GM18511 (cell line): ENCODE measurements around the gene RCOR3.
"Not testable (repeated sequence)": the region's sequence is repeated elsewhere in the genome, so short reads cannot be mapped to it uniquely, and the experiment has no call there.

Experiments used
- ATAC-seq: cut with Tn5 transposase; IDR thresholded peaks from one replicate; pipeline ENCODE4 v1.9.1; 2021; ENCODE audit warnings: mild to moderate bottlenecking, moderate library complexity; ENCODE audit not compliant: unreplicated experiment

RCOR3 gene

DNA sequence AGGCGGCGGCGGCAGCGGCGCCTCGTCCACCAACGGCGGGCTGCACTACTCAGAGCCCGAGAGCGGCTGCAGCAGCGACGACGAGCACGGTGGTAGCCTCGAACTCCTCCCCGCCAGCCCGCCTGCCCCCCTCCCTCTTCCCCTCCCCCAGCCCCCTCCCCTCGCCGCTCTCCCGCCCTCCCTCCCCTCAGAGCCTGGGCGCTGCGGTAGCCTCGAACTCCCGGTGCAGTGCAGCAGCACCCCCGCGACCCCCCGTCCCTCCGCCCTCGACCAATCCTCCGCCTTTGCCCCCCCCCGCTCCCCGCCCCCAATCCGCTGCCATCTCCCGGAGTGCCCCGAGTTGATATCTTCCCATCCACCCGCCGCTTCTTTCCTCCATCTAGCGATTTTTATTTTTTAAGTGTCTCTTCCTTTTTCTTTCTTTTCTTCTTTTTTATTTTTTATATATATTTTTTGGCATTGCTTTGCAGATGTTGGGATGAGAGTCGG lies 516 bp downstream of the RCOR3 start:
- ATAC-seq = peak; percentile 14

DNA sequence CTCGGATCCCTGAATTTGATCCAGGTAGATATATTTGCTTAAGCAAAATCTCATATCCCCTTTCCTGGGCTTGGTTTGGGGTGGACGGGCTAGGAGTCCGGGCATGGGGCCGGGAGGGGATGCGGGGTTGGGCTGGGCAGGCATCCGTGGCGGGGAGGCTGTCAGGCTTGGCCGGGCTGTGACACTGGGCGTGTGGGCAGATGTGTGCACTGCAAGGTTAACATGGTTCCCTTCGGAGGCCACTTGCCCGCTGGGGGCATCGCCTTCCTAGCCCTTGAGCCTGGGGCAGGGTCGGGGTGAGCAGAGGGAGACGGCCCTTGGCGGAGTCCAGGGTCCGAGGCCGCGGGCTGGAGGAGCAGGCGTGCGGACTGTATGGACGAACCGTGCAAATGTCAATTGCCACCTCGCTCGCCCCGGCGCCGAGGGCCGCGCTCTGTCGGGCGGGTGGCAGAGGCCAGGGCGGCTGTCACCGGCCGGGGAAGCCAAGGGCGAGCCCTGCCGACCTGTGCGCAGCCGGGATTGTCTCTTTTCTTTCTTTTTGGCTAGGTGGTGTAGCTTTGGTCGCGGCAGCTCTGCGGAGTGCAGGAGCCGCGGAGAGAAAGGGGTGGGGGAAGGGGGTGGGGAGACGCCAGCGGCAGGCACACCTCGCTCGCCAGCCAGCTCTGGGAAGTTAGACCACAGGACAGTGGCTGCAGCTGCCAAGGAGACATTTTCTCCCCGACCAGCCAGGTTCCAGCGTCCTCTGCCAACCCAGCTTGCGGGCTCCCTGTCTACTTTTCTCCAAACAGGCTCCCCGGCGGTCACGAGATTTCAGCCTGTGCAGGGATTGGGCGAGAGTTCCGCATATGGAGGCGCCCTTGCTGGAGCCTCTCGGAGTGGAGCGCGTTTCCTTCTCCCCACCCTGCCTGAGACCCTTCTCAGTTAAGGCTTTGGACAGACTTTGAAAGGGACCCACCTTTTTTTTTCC lies 1.3 kb downstream of the RCOR3 start:
- ATAC-seq = peak; percentile 46

DNA sequence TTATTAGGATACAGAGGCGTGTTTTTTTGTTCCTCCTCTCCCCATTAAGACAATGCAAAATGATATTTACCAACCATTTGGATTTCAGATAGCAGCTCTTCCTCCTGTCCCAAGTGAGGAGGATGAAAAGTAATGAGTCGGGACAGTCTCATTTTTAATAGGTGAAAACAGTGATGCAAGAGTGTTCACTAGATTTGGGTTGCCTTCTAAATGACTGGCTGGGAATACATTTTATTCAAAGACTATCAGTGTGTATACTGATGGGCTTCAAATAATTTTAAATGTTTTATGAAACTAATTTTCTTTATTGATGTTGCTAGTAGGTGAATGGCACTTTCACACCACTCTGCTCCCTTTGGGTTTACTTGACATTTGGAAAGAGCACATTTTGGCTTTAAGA lies 2.1 kb downstream of the RCOR3 start:
- ATAC-seq = no peak

DNA sequence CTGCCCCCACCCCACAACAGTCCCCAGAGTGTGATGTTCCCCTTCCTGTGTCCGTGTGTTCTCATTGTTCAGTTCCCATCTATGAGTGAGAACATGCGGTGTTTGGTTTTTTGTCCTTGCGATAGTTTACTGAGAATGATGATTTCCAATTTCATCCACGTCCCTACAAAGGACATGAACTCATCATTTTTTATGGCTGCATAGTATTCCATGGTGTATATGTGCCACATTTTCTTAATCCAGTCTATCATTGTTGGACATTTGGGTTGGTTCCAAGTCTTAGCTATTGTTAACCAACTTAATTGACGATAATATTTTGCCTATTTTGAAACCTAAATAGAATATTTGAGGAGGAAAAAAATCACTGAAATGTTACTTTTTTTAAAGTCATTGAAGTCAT lies 3.9 kb downstream of the RCOR3 start:
- not testable (repeated sequence) for ATAC-seq

DNA sequence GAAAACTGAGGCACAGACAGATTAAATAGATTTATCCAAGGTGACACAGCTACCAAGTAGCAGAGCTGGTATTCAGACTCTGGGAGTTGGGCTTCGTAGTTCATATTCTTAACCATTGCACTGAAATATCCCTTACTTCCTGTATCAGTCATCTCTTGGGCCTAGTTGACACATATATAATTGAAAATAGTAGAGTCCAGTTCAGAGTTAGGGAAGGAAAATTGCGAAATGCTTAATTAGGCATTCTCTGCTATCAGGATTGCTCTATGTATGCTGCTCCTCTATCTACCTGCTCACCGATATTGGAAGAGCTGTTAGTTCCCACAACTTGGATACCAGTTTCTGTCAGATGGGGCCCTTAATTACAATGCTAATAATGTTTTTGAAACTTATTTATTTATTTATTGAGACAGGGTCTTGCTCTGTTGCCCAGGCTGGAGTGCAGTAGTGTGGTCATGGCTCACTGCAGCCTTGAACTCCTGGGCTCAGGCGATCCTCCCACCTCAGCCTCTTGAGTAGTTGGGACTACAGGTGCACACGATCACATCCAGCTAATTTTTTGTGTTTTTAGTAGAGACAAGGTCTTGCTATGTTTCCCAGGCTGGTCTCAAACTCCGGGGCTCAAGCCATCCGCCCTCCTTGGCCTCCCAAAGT lies 8.2 kb downstream of the RCOR3 start:
- ATAC-seq = no peak

DNA sequence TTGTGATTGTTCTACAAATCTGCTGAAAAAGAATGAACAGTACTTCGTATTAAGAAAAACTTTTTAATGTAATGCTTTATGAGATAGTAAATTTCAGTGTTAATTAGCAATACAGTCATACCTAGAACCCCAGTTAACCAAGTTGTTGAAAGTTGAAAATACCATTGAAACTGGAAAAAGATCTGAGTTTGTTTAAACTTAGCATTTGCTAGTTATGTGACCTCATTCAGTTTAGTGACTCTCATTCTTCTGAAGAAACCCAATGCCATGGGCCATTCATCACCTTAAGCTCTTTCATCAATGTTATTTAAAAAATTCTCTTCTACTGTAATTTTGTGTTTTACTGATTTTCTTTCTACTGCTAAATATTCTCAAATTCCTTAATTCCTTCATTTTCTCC lies 20.2 kb downstream of the RCOR3 start:
- no peak for ATAC-seq

DNA sequence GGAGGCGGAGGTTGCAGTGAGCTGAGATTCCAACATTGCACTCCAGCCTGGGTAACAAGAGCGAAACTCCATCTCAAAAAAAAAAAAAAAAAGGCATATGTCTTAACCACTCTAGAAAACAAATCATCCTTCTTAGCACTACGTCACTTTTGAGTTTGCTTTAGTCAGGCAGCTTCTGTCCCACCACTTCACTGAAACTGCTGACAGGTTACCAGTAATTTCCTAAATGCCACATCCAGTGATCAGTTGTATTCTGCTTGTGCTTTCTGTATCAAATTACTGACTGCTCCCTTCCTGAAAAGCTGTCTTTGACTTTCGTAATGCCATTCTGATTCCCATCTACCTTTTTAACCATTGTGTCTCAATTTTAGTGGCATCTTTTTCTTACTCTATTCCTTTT lies 21.7 kb downstream of the RCOR3 start:
- ATAC-seq = no peak

DNA sequence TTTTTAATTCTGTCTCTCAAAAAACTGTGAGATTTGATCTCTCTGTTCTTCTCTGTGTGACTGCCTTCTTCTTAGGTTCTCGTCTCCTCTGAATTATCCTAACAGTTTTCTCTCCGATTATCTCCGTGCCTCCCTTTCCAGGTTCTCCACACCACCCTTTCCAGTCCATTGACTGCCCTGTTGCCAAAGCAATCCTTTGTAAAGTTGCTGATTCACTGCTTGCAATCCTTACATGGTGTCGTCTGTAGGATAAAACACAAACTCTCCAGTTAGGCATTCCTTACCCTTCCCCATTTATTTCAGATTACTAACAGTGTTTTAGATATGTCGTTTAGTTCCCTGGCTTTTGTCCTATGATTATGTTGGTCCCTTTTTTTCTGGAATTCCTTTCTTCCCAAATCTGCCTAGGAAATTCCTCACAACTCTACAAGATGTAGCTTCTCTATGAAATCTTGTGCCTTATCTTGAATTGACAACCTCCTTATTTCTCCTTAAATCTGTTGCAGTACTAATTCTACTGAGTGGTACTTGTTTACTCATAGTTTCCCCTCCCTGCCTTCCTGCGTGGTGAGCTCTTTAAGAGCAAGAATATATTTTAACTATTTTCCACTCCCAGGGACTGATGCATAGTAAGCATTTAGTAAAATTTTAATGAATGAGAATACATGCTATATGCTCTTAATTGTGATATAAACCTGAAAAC lies 22.3 kb downstream of the RCOR3 start:
- no peak for ATAC-seq

DNA sequence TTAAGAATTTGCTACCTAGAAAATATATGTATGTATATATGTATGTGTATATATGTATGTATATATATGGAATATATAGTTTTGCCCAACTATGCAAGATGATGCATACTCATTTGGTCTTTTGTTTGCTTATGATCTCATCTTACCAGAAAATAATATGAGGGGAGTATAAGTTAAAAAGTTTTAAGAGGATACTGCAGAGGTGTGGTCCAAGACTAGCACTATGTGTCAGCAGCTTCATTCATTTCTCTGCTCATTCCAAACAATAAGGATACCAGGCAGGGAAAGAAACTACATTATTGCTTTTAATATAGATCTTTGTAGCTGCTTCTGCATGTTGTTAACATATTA lies 22.8 kb downstream of the RCOR3 start:
- no peak for ATAC-seq

DNA sequence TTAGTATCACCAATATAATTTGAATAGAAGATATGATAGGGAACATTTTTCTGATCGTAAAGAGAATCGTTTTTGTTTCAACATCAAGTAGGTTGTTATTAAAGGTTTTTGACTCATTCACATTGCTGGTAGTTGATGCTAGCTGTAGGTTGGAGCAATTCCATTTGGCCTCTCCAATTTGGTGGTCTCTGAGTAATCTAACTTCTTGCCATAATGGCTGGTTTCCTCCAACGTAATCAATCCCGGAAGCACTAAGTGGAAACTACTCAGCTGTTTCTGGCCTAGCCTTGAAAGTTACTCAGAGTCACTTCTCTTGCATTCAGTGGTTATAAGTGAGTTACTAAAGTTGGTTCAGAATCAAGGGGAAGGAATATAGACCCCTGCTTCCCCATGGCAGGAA lies 26.0 kb downstream of the RCOR3 start:
- no peak for ATAC-seq

DNA sequence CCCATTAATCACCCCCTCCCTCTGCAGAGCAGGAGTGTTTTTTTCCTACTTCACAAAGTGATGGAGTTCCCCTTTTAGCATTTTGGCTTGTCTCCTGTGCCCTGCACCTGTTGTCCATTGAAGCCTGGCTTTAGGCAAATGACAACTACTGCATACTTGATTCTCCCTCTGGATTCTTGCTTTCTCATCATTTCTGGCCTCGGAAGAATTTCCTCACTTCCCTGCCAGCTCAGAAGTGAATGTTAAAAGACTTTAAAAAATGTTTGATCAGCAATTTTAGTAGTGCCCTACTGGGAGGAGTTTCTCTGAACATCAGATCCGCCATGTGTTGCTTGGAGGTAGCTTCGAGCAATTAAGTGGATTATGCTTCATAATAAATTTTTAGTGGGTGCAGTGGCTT lies 28.1 kb downstream of the RCOR3 start:
- ATAC-seq = no peak

DNA sequence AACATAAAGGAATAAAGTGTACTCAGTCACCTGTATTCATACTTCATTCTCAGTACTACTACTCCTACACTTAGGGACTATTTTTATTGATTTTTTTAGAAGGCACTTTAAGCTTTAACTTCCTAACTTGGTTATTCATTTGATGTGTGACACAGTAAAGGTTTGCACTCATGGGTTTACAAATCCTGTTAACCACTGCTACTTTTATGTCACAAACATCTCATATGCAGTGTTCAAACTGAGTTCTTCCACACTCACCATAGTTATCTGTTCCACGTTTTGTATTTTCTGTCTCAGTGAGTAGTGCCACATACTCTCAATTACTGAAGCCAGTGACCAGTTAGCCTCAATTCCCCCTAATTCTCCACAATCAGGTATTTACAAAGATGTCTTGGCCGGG lies 33.2 kb downstream of the RCOR3 start:
- ATAC-seq = no peak

DNA sequence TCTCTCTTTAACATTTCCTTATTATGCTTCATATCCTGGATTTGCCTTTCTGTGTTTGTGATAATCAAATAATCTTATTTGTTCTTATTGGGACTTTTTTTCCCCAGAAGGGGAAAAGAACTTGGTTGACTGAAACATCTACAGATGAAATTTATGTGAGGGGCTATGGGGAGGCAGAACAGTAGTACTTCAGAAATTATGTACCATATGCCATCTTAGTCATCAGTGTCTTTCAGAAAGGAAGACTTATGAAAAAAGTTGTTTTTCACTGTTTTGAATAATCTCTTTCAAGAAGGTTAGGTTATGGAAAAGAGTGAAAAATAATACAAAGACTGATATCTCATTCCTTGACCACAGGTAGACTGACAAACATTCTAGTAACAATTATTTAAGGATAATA lies 37.2 kb downstream of the RCOR3 start:
- ATAC-seq = no peak

DNA sequence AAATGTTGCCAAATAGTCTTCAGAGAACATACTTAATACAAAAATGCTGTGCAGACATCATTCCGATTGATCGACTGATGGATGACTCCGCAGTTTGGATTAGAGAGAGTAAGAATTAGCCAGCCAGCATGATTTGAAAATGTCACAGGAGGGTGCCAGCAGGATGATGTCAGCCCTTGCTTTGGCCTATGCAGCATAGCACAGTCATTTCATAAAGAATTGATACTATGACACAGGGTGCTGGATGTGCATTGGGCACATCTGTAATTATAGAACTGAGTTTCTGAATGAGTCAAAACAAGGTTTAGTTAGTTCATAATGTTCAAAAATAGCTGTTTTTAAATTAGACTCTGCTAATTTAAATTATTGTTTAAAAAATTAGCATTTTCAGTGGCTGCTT lies 45.9 kb downstream of the RCOR3 start:
- peak; percentile 100 for ATAC-seq

DNA sequence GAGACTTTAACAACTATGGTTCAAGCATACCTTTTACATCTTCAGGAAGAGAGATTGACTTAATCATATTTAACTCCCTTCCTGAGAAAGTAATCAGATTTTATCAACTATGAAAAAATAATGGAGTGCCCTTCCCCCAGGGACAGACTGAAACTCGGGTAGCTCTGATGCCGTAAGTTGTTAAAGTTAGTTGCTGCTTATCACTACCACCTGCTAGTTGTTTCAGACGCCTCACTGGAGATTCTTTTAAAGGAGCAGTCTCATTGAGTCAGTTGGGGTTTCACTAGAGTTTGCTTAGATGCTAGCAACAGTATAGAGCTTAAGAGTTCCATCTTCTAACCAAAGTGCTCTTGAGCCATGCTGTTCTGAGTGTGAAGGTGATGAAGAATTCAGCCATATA lies 50.5 kb downstream of the RCOR3 start:
- no peak for ATAC-seq

DNA sequence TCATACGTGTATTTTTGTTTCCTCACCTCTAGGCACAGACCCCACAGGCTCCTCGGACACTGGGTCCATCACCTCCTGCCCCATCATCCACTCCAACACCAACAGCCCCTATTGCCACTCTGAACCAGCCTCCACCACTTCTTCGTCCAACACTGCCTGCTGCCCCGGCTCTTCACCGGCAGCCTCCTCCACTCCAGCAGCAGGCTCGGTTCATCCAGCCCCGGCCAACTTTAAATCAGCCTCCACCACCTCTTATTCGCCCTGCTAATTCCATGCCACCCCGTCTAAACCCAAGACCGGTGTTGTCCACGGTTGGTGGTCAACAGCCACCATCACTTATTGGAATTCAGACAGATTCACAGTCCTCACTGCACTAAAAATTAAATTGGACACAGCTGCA lies 54.2 kb downstream of the RCOR3 start:
- ATAC-seq = no peak

DNA sequence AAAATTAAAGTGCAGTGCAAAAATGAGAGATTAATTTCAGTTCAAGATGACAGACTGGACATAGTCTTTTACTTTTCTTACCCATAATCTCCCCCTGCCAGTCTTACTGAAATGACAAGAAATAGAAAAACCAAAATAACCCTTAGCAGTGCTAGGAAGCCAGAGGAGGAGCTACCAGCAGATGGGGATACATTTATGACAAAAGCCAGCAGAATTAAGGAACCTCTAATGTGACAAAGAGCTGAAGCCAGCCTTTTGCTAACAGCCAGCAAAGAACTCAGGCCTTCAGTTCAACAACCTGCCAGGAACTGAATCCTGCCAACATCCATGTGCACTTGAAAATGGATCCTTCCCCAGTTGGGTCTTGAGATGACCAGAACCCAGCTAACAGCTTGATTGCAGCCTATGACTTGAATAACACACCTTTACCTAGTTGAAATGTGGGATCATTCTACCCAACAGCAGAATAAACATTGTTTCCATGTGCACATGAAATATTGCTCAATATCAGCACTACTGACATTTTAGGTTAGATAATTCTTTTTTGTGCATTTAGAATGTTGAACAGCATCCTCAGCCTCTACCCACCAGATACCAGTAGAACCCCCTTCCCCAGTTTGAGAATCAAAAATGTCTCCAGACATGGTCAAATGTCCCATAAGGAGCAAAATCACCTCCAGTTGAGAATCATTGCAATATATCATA lies 59.6 kb downstream of the RCOR3 start:
- no peak for ATAC-seq

DNA sequence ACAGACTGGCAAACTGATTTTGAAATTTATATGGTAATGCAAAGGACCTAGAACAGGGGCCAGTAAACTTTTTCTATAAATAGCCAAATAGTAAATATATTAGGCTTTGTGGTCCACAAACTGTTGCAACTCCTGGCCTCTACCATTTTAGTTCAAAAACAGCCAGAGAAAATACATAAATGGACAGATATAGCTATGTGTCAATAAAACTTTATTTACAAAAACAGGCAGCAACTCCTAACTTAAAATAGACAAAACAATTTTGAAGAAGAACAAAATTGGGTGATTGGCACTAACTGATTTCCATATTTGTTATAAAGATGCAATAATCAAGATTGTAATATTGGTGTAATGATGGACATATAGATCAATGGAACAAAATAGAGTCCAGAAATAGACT lies 60.7 kb downstream of the RCOR3 start:
- ATAC-seq = no peak

DNA sequence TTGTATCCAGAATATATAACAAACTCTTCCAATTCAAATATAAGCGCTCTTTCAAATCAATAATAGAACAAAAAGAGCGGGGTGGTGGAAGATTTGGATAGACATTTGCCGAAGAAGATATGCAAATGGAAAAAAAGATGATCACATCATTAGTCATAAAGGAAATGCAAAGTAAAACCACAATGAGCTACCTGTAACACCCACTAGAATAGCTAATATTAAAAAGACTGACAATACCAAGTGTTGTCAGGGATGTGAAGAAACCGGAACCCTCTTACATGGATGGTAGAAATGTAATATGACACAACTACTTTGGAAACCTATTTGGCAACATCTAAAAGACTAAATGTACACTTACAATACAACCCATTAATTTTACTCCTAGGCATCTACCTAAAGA lies 61.8 kb downstream of the RCOR3 start:
- no peak for ATAC-seq

DNA sequence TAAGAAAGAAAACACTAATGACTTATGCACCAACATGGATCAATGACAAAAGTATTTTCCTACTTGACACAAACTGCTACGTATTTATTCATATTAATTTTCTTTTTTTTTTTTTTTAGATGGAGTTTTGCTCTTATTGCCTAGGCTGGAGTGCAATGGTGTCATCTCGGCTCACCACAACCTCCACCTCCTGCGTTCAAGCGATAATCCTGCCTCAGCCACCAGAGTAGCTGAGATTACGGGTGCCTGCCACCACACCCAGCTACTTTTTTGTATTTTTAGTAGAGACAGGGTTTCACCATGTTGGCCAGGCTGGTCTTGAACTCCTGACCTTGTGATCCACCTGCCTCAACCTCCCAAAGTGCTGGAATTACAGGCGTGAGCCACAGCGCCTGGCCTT lies 62.5 kb downstream of the RCOR3 start:
- ATAC-seq = not testable (repeated sequence)
